GM18909 (cell line): ENCODE data around the gene TROAP.
"Not testable (repeated sequence)": the region's sequence is repeated elsewhere in the genome, so short reads cannot be mapped to it uniquely, and the experiment has no call there.

Experiments used
- ATAC-seq: cut with Tn5 transposase; IDR thresholded peaks from one replicate; pipeline ENCODE4 v1.9.1; 2021; ENCODE audit warnings: mild to moderate bottlenecking; ENCODE audit not compliant: unreplicated experiment, poor library complexity

Gene TROAP

DNA sequence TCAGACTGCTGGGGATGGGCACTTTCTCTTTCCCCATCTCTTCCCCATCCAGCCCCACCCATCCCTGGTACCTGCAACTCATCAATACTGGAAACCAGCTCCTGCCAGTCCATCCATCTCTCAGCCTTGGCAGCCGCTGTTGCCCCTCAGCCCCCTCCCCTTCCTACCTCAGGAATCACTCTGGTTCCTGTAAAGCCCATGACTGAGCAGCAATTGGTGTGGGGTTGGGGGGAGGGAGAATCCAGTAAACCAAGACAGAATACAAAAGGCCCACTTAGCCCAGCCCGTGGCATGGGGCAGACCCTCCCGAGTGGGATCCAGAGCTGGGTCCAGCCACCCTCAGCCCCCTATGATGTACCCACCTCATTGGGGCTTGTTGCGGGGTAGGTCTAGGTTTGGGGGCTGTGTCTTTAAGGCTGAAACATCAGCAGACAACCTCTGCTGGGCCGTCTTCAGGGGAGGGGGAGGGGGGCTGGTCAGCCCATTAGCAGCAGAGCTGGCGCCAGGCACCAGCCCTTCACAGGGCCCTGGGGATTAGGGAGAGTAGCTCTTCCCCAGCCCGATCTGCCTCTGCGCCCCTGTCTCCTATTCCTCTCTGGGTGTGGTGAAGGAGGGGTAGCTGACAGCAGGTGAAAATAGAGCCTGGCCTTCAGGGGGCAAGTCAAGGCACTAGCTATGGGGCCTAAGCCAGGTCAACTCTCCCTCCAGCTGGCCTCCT lies 28.8 kb upstream of the TROAP start:
- ATAC-seq = no peak

DNA sequence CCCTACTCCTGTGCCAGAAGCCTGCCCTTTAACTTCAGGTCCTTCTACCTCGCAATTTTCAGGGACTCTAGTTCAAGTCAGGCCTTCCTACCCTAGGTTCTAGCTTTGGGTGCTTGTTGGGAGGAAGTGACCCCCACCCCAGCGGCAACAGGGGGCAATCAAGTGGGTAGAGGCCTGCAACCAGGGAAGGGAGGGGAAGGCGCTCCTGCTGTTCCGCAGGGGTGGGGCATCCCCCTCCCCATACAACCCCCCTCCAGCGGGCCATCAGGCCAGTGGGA lies 28.3 kb upstream of the TROAP start:
- no peak for ATAC-seq

- ATAC-seq = no peak
These were observed 27.7 kb upstream of the TROAP start, which contains the start of gene PRPH for GRCh38 chr12:49295082-49295936. PRPH (plus strand) TSS chr12:49295147; CDS start chr12:49295201, 54 bp downstream.

GRCh38 chr12:49296034-49296835 lies 26.8 kb upstream of the TROAP start:
- no peak for ATAC-seq

DNA sequence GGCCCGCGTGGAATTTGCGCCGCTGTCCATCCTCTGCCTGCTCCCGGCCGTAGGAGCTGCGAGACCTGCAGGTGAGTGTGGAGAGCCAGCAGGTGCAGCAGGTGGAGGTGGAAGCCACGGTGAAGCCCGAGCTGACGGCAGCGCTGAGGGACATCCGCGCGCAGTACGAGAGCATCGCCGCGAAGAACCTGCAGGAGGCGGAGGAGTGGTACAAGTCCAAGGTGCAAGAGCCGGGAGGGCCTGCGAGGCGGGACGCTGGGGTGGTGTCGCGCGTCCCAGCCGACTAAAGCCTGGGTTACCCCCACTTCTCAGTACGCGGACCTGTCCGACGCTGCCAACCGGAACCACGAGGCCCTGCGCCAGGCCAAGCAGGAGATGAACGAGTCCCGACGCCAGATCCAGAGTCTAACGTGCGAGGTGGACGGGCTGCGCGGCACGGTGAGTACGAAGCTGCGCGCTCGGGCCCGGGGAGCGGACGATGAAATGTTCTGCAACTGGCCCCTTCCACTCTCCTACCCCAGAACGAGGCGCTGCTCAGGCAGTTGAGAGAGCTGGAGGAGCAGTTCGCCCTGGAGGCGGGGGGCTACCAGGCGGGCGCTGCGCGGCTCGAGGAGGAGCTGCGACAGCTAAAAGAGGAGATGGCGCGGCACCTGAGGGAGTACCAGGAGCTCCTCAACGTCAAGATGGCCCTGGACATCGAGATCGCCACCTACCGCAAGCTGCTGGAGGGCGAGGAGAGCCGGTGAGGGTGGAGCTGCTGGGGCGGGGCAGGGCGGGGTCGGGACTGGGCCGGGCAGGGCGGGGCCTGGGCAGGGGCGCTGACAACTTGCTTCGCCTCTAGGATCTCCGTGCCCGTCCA lies 26.0 kb upstream of the TROAP start:
- ATAC-seq = no peak

GRCh38 chr12:49297695-49298060 lies 25.4 kb upstream of the TROAP start:
- no peak for ATAC-seq

- no peak for ATAC-seq
These were observed 24.9 kb upstream of the TROAP start for GRCh38 chr12:49298160-49298559.

DNA sequence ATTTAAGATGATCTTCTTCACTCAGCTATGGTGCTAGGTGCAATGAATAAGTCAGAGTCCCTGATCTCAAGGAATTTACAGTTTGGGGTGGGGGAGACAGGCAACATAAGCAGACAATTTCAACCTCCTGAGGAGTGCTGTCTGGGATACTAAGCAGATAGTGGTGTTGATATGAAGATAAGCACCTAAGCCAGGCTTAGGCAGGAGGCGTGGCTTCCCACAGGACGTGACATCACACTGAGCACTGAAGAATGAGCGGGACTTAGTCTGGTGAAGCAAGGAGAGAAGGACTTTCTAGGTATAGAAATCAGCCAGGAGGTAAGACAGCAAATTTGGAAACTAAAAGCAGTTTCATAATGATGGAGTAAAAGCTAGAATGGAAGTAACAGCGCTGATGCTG lies 21.3 kb upstream of the TROAP start:
- ATAC-seq = no peak

- no peak for ATAC-seq
These were observed 18.9 kb upstream of the TROAP start for GRCh38 chr12:49304161-49304560.

GRCh38 chr12:49305762-49306510 lies 17.1 kb upstream of the TROAP start:
- no peak for ATAC-seq

- ATAC-seq = no peak
These were observed 13.7 kb upstream of the TROAP start for GRCh38 chr12:49309386-49309785.

DNA sequence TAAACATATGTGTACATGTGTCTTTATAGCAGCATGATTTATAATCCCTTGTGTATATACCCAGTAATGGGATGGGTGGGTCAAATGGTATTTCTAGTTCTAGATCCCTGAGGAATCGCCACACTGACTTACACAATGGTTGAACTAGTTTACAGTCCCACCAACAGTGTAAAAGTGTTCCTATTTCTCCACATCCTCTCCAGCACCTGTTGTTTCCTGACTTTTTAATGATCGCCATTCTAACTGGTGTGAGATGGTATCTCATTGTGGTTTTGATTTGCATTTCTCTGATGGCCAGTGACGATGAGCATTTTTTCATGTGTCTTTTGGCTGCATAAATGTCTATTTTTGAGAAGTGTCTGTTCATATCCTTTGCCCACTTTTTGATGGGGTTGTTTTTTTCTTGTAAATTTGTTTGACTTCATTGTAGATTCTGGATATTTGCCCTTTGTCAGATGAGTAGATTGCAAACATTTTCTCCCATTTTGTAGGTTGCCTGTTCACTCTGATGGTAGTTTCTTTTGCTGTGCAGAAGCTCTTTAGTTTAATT lies 12.5 kb upstream of the TROAP start:
- ATAC-seq = not testable (repeated sequence)

GRCh38 chr12:49314811-49315210 lies 8.2 kb upstream of the TROAP start:
- ATAC-seq = no peak

DNA sequence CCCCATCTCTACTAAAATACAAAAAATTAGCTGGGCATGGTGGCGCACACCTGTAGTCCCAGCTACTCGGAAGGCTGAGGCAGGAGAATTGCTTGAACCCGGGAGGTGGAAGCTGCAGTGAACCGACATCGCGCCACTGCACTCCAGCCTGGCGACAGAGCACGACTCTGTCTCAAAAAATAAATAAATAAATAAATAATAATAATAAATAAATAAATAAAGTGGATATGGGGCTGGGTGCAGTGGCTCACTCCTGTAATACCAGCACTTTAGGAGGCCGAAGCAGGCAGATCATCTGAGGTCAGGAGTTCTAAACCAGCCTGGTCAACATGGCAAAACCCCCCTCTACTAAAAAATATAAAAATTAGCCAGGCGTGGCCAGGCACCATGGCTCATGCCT lies 5.9 kb upstream of the TROAP start:
- not testable (repeated sequence) for ATAC-seq

- not testable (repeated sequence) for ATAC-seq
These were observed 2.5 kb upstream of the TROAP start for GRCh38 chr12:49320411-49321103.

DNA sequence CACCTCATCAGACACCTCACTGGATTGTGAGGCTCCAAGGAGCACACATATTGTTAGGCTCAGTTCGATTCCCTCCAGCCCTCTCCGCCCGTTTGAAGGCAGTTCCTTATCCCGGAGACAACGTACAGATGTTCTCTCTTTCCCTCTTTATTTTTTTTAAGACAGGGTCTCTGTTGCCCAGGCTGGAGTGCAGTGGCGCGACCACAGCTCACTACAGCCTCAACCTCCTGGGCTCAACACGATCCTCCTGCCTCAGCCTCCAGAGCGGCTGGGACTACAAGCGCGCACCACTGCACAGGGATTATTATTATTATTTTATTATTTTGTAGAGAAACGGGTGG lies 718 bp upstream of the TROAP start:
- ATAC-seq = no peak

GRCh38 chr12:49323524-49324097 lies 556 bp downstream of the TROAP start:
- ATAC-seq = no peak

DNA sequence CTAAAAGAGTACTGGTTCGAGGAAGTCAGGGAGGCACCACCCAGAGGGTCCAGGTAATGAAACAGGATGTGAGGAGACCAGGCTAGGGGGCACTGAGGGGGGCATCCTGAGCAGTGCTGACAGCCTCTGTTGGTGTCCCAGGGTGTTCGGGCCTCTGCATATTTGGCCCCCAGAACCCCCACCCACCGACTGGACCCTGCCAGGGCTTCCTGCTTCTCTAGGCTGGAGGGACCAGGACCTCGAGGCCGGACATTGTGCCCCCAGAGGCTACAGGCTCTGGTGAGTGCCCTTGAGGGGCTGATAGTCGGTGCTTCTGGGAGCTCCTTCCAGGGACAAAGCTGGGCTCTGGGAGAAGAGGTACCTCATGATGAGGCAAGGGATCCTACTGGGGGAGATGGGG lies 2.6 kb downstream of the TROAP start:
- no peak for ATAC-seq
